Hepatocyte (in vitro differentiated cells): ENCODE results near the gene DNM3.

ENCODE experiments used
- CTCF ChIP-seq: fragments of 200-600 bp; sonication (generic); IDR thresholded peaks from 2 replicates; pipeline ENCODE4 v1.5.1; 2016; ENCODE audit warnings: antibody characterized with exemption, mild to moderate bottlenecking; ENCODE audit not compliant: poor library complexity
- EZH2 ChIP-seq: fragments of 200-600 bp; sonication (generic); IDR thresholded peaks from 2 replicates; pipeline ENCODE4 v1.6.1; 2016; ENCODE audit warnings: antibody characterized with exemption, mild to moderate bottlenecking, borderline replicate concordance
- EZH2phosphoT487 ChIP-seq: fragments of 200-600 bp; sonication (generic); IDR thresholded peaks from one replicate; pipeline ENCODE4 v1.6.1; 2018; ENCODE audit warnings: antibody characterized with exemption, mild to moderate bottlenecking, low read depth, moderate library complexity; ENCODE audit not compliant: unreplicated experiment, severe bottlenecking

DNA sequence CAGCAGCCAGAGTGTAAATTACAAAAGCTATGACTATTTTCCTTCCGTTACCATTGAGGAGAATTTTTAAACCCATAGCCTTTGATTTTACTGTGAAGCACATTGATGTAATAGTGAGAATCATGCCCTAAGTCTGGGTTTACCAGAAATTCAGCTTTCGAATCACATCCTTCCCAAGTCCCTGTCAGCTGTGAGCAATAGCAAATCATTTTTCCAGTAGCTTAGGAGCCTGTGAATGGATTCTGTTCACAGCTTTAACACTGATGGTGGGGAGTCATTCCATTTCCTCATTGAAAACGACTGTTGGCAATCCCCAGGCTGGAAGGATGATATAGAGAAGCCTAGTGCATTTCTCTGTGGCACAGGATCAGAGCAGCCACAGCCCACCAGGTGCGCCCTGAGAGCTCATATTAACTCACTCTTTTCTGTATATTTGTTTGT is 497.0 kb downstream of the DNM3 start:
- no peak for TF ChIP-seq CTCF
- TF ChIP-seq EZH2 = no peak
- TF ChIP-seq EZH2phosphoT487 = no peak
